ENCODE results near the gene CMKLR1.

The CMKLR1 gene

GRCh38 chr12:108315486-108316105 lies 23.5 kb downstream of the CMKLR1 start:
- DNase-seq, result no peak

- DNase-seq, result no peak
Observed at GRCh38 chr12:108313606-108314351, 25.3 kb downstream of the CMKLR1 start.

DNA sequence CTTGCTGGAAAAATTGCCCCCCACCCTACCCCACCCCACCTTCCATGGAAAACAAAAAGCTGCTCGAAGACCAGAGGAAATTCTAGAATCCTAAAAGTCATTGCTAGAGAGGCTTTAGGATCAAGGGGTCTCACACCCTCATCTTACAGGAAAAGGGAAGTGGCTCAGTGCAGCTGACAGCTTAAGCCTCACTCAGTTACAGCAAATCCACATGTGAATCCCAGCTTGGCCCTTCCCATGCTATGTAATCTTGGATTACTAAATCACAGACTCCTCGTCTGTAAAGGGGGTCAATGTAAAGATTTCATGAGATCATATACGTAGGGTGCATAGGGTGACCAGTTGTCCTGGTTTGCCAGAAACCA lies 25.9 kb downstream of the CMKLR1 start:
- no peak for DNase-seq

- no peak for DNase-seq
Observed at GRCh38 chr12:108312693-108313189, 26.4 kb downstream of the CMKLR1 start.

DNA sequence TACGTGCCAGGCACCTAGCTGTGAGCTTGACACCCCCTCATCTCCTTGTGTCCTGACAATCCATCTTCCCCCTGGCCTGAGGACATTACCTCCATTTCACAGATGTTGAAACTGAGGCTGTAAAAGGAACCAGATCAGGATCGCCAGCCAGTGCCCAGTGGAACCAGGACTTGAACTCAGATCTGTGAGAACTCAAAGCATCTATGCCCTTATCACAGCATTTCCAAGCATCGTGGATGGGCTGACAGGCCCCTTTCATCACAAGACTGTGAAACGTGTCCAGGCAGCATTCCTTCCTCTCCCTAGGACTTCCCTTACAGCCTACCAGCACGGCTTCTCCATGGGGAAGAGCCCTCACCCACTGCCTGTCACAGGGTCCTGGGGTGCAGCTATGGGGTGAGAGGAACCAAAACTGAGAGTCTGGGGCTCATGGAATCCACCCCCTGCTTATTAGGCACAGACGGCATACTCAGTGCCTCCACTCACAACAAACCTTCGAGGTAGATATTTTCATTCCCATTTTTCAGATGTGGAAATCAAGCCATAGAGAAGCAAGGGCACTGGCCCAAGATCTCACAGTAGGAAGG lies 26.9 kb downstream of the CMKLR1 start:
- DNase-seq, result no peak

- no peak for DNase-seq
Observed at GRCh38 chr12:108311605-108312004, 27.5 kb downstream of the CMKLR1 start.

DNA sequence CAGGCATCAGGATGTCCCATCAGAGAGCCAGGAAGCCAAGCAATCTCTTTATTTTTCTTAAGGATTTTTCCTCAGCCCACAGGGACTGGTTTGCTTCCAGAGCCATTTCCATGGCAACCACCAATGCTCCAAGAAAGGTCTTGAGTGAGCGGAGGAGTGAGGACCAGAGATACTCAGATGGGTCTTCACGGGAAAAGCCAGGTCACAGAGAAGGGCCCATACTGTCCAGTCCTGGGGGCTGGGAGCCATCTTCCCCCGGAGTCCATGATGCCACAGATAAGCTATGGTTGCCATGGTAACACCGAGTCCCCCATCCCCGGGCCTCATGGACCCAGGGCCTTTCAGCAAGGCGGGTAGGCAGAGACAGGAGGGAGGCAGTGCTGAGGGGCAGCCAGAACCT lies 28.6 kb downstream of the CMKLR1 start:
- no peak for DNase-seq

DNA sequence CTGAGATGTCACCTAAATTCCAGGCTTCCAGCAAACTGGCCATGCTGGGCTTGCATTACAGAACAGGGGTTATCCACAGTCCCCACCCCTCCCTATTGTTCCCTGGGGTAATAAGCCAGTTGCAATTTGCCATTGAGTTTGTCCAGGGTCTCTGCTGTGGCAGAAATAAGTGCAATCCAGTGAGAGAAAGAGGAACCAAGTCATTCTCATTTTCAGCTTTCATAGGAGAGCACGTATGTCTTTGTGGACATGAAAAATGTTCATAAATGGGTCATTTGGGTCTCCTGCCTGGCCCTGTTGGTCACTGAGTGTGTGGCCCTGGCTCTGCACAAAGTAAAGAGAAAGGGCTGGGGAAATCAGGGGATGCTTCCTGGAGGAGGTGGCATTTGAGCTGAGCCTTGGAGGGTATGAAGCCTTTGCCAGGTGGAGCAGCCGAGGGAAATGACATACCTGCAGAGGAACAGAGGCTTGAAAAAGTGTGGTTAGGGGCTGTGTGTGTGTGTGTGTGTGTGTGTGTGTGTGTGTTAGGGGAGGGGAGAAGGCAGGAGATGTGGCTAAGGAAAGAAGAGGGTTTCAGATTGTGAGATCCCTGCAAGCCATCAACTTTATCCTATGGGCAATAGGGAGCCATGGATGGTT lies 29.3 kb downstream of the CMKLR1 start:
- no peak for DNase-seq

DNA sequence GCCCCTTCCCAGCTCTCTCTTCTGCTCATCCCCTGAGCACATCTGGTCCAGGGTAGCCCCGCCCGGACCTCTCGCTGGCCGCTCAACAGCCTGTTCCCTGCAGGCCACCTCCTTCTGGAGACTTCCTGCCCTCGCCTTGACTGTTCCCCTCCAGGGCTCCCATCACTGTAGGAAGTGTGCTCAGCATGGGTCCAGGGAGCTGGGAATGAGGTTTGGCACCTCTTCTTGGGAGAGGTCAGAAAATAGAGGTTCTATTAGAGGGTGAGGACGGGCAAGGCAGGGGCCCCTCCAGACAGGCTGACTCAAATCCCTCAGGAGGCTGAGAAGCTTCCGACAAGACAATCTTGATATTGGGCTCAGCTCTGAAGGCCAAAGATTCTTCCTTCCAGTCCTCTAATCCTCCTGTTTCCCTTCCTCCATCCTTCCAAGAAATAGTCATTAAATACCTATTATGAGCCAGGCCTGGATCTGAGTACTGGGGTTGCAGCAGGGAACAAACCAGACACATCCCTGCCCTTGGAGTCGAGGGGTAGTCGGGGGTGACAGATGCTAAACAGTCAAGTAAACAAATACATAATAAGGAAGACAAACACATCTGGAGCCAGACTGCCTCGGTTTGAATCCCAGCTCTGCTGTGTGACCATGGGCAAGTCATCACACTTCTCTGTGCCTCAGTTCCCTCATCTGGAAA lies 30.6 kb downstream of the CMKLR1 start:
- no peak for DNase-seq

GRCh38 chr12:108307006-108307405 lies 32.1 kb downstream of the CMKLR1 start:
- no peak for DNase-seq

DNA sequence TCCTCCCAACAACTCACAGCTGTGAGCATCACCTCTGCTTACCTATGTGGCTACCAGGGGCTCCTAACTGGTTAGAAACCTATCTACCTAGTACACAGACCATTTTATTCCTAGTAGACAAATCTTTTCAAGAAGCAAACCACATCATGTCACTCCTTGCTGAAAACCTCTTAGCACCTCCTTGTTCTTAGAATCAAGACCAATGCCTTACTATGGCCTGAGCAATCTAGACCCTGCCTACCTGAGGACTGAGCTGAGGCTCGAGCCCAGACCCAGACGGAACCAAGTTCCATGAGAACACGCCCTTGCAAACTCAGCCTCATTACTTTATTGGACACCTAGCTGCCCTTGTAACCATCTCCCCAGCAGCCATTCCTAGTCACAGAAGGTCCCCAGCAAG lies 32.6 kb downstream of the CMKLR1 start:
- DNase-seq, result no peak

GRCh38 chr12:108305991-108306501 lies 33.1 kb downstream of the CMKLR1 start:
- no peak for DNase-seq

- no peak for DNase-seq
Observed at GRCh38 chr12:108305520-108305919, 33.6 kb downstream of the CMKLR1 start.

GRCh38 chr12:108304633-108305032 lies 34.5 kb downstream of the CMKLR1 start:
- DNase-seq, result no peak

- no peak for DNase-seq
Observed at GRCh38 chr12:108303703-108304102, 35.4 kb downstream of the CMKLR1 start.

- no peak for DNase-seq
Observed at GRCh38 chr12:108302403-108303311, 36.5 kb downstream of the CMKLR1 start.

DNA sequence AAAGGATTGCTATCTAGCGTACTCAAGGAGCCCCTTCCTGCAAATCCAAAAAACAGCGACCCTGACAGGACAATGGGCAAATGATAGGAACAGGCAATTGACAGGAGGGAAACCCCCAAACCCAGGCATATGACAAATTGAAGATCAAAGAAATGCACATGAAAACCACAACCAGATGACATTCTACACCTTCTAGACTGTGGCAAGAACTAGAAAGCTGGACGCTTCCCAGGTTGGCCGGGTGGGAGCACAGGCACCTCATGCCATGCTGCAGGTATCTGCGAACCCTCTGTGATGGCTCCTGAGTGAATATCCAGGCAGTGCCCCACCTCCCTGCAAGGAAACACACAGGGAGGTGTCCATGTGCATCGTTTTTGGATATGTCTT lies 37.1 kb downstream of the CMKLR1 start:
- DNase-seq, result no peak

DNA sequence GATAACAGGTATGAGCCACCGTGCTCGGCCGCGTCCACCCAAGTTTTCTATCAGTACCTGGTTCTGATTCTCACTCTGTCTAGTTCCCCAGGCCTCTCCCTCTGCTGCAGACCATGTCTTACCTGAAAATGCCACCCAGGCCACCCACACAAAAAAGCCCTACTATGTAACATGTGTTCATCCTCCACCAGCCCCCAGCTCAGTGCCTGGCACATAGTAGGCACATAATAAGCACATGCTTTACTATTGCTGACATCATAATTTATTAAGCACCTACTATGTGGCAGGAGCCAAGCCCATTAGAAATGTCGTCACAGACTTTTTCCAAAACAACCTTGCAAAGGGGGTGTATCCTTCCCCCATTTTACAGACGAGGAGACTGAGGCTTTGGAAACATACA lies 37.8 kb downstream of the CMKLR1 start:
- DNase-seq, result no peak

DNA sequence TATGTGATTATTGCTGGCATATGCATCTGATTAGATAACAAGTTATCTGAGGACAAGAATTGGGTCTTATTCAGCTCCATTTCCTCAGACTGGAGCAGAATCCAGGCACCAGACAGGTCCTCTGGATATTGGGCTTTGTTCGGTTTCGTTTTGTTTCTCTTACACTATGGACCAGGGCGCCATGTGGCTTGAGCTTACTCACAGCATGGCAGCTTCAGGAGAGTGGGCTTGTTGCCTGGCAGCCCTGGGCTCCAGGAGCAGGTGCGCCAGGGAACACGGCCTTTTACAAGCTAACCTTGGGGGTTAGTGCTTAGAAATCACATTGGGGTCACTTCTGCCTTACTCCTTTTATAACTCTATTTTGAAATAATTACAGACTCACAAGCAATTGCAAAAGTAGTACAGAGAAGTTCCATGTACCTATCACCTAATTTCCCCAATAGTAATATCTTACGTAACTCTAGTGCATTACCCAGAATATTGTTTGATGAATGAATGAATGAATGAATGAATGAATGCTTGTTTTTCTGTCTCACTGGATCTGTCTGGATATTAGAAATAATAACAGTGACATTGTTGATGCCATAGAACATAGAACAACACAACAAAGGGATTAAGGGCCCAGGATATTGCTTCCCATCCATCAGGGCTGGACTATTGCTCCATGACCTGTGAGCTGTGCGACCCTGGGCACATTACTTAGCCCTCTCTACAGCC lies 39.0 kb downstream of the CMKLR1 start:
- DNase-seq, result no peak

- DNase-seq, result no peak
Observed at GRCh38 chr12:108299516-108299915, 39.6 kb downstream of the CMKLR1 start.

DNA sequence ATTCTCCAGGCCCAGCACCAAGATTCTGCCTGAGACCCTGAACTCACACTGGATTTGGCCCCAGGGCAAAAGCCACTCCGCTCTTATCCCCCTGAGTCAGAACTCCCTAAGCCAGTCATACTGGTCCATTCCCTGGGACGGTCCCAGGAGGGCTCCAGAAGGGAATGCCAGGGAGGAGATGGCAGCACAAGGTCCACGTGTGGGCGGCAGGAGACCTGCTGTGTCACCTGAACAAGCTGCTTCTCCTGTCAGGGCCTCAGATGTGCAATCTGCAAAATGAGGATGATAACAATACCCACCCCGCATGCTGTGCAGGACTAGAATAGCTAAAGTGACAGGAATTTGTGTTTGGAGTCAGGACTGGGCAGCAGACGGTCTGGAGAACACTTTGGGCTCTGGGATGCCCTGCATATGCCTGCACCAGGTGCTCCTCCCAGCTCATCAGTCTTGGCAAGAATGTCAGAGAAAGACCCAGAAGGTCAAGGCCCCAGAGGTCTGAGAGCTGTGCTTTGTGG lies 40.3 kb downstream of the CMKLR1 start:
- DNase-seq, result no peak
